ENCODE data around the gene FASN.
A peak's percentile ranks its signal among the peaks of the same experiment; 100 is the strongest.

FASN gene

DNA sequence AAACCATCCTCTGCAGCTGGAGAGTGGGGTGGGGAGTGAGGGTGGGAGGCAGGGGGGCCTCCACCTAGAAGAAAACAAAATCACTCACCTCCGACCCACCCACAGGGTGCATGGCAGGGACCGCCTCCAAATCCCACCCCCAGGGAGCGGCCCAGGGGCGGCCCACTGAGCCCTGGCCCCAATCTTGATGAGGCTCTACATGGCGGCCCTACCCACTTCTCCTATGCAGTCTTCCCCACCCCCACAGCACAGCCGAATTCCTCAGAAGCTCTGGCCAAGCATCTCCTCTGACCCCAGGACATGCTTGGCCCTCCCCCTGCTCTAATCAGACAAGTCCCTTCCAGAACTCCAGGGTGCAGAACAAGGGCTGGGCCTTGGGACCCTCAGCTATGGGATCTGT is 18.2 kb upstream of the FASN start:
- peak overlapping the region; percentile 97; the same call in 1 of the 2 replicates for H3K27ac ChIP-seq
- TF ChIP-seq, protein P1, sequence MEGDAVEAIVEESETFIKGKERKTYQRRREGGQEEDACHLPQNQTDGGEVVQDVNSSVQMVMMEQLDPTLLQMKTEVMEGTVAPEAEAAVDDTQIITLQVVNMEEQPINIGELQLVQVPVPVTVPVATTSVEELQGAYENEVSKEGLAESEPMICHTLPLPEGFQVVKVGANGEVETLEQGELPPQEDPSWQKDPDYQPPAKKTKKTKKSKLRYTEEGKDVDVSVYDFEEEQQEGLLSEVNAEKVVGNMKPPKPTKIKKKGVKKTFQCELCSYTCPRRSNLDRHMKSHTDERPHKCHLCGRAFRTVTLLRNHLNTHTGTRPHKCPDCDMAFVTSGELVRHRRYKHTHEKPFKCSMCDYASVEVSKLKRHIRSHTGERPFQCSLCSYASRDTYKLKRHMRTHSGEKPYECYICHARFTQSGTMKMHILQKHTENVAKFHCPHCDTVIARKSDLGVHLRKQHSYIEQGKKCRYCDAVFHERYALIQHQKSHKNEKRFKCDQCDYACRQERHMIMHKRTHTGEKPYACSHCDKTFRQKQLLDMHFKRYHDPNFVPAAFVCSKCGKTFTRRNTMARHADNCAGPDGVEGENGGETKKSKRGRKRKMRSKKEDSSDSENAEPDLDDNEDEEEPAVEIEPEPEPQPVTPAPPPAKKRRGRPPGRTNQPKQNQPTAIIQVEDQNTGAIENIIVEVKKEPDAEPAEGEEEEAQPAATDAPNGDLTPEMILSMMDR (IDR thresholded peaks at IDR 0.05): no peak
- no peak for TF ChIP-seq ZFX (IDR thresholded peaks at IDR 0.05; ENCODE audit: borderline replicate concordance)

DNA sequence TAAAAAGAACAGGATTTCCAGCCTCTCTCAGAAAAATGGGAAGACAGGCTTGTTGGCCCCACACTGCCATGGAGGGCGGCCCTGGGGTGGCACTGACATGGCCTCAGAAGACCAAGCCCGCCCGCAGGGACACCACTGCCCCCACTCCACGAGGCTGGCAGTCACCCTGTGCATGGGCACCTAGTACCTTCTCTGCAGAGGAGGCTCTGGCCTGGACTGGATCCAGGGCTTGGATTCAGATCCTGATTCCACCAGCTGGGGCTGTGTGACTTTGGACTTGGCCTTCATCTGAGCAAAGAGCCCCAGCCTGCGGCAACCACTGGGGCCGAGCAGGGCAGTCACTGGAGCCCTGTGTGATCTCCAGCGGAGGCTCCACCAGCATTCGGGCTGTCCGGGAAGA is 16.8 kb upstream of the FASN start:
- peak overlapping the region; percentile 97 for H3K27ac ChIP-seq
- TF ChIP-seq, protein P1 (IDR thresholded peaks at IDR 0.05): no peak
- TF ChIP-seq ZFX (IDR thresholded peaks at IDR 0.05; ENCODE audit: borderline replicate concordance): no peak

DNA sequence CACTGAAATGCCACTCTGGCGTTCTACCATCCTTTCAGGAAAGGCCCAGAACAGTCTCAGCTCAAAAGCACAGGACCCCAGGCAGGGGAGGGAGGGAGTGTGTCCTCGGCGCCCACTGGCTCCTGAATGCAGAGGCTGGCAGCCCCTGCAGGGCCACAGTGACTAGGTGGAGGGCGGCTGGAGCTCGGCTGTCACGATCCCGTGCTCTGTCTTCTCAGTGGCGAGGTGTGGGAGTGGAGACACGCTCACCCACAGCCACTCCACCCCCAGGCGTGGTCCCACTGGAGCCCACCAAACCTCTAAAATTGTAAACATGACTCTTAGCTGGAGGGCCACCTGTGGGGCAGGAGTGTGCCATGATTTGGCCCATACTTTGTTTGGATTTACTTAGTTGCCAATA is 16.4 kb upstream of the FASN start:
- peak overlapping the region; percentile 97 for H3K27ac ChIP-seq
- TF ChIP-seq, protein P1 (IDR thresholded peaks at IDR 0.05): no peak
- TF ChIP-seq ZFX (IDR thresholded peaks at IDR 0.05; ENCODE audit: borderline replicate concordance): no peak

DNA sequence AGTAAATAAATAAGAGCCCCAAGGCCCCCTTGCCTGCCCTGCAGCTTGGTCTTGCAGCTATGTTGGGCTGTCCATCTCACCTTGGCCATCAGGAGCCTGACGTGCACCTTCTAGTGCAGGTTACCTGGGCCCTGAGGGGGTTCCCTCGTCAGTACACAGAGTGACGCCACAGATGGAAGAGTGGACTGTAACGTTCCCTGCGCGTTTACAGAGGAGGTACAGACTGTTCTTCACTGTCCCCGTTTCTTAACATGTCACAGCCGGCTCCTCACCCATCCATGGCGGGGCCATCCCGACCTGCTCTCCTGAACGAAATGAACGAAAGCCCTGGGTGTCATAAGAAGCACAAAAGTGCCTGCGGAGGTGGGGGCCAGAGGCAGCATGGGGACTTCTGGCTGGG is 15.9 kb upstream of the FASN start:
- TF ChIP-seq, protein P1 (IDR thresholded peaks at IDR 0.05): no peak
- TF ChIP-seq ZFX (IDR thresholded peaks at IDR 0.05; ENCODE audit: borderline replicate concordance): no peak
- H3K27ac ChIP-seq: peak overlapping the region; percentile 97

GRCh38 chr17:82113422-82113821 is 15.4 kb upstream of the FASN start:
- H3K27ac ChIP-seq: peak overlapping the region; percentile 97
- no peak for TF ChIP-seq ZFX (IDR thresholded peaks at IDR 0.05; ENCODE audit: borderline replicate concordance)
- TF ChIP-seq, protein P1 (IDR thresholded peaks at IDR 0.05): no peak

DNA sequence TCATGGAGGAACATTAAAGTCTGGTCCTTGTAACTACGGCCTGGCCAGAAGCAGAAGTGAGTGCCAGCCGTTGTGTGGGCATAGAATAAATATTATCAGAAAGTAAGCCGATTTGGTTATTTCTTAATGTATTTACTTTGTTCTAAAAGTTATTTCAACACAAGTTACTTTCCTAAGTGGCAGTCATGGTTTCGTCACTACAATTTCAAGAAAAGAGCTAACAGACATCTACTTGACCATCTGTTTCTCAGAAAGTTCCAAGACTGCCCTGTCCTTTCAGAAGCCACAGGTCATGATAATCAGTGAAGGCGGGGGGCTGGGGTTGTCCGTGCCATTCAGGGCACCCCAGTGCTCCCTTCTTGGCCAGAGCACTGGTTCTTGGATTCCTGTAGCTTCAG is 14.9 kb upstream of the FASN start:
- TF ChIP-seq, protein P1 (IDR thresholded peaks at IDR 0.05): no peak
- TF ChIP-seq ZFX (IDR thresholded peaks at IDR 0.05; ENCODE audit: borderline replicate concordance): no peak
- H3K27ac ChIP-seq: peak overlapping the region; percentile 97

GRCh38 chr17:82112181-82112913 is 14.3 kb upstream of the FASN start:
- peak overlapping the region; percentile 97 for H3K27ac ChIP-seq
- TF ChIP-seq, protein P1 (IDR thresholded peaks at IDR 0.05): no peak
- no peak for TF ChIP-seq ZFX (IDR thresholded peaks at IDR 0.05; ENCODE audit: borderline replicate concordance)
